ENCODE results near the gene GMFB. TPM values are rescaled to one million over a fixed set of nuclear protein-coding genes. Genes with fewer than 3 reads are reported as not detected.

Gene GMFB
- total and polyA plus RNA-seq, 2 experiments from 2014 or later, result 26.7 to 38.1 TPM

GRCh38 chr14:54487771-54488170 lies 1.0 kb downstream of the GMFB start:
- peak; percentile 12 to 58 for DNase-seq (ENCODE audit: low read depth in 1 of 2, low spot score in 1 of 2)

GRCh38 chr14:54486685-54487084 lies 2.1 kb downstream of the GMFB start:
- Histone ChIP-seq H3K27ac (peak overlapping the region; percentile 34), H3K4me1 (ENCODE audit: low read depth) (peaks cover 24% of the 10 kb centered on the region), H3K9me3 (ENCODE audit: low read depth) (no peaks in the 10 kb centered on the region), H3K4me3 (no peak overlapping the region), H3K27me3 (no peaks in the 10 kb centered on the region), H3K36me3 (peaks cover 3% of the 10 kb centered on the region)
- peak; percentile 38 to 47 for DNase-seq (ENCODE audit: low read depth in 1 of 2, low spot score in 1 of 2)
- no peak for TF ChIP-seq CTCF (IDR thresholded peaks at IDR 0.05; ENCODE audit: low read depth, low read length)

More at GRCh38 chr14:54487771-54488170, 1.0 kb downstream of the GMFB start:
- TF ChIP-seq CTCF (IDR thresholded peaks at IDR 0.05; ENCODE audit: low read depth, low read length), result no peak
- Histone ChIP-seq H3K27ac (peak overlapping the region; percentile 86), H3K9me3 (ENCODE audit: low read depth) (no peaks in the 10 kb centered on the region), H3K4me3 (peak overlapping the region; percentile 89), H3K4me1 (ENCODE audit: low read depth) (peaks cover 25% of the 10 kb centered on the region), H3K27me3 (no peaks in the 10 kb centered on the region), H3K36me3 (no peaks in the 10 kb centered on the region)

- peak in 1 of 2 donors; percentile 19 for DNase-seq (ENCODE audit: low read depth in 1 of 2, low spot score in 1 of 2)
Measured at GRCh38 chr14:54483846-54484245, 4.9 kb downstream of the GMFB start.

GRCh38 chr14:54483073-54483745 lies 5.6 kb downstream of the GMFB start:
- no peaks in the 10 kb centered on the region for H3K27me3 ChIP-seq
- H3K9me3 ChIP-seq (ENCODE audit: low read depth), result no peaks in the 10 kb centered on the region
- peaks cover 37% of the 10 kb centered on the region for H3K4me1 ChIP-seq (ENCODE audit: low read depth)
- DNase-seq (ENCODE audit: low read depth in 1 of 2, low spot score in 1 of 2), result no peak
- H3K4me3 ChIP-seq, result no peak overlapping the region
- H3K36me3 ChIP-seq, result peaks cover 3% of the 10 kb centered on the region
- no peak overlapping the region for H3K27ac ChIP-seq
- no peak for TF ChIP-seq CTCF (IDR thresholded peaks at IDR 0.05; ENCODE audit: low read depth, low read length)

More at GRCh38 chr14:54483846-54484245, 4.9 kb downstream of the GMFB start:
- Histone ChIP-seq H3K36me3 (peaks cover 3% of the 10 kb centered on the region), H3K27me3 (no peaks in the 10 kb centered on the region), H3K9me3 (ENCODE audit: low read depth) (no peaks in the 10 kb centered on the region), H3K4me1 (ENCODE audit: low read depth) (peaks cover 33% of the 10 kb centered on the region), H3K4me3 (no peak overlapping the region), H3K27ac (no peak overlapping the region)
- no peak for TF ChIP-seq CTCF (IDR thresholded peaks at IDR 0.05; ENCODE audit: low read depth, low read length)

- no peaks in the 10 kb centered on the region for H3K27me3 ChIP-seq
- no peak for TF ChIP-seq CTCF (IDR thresholded peaks at IDR 0.05; ENCODE audit: low read depth, low read length)
Measured at GRCh38 chr14:54481695-54482094, 7.1 kb downstream of the GMFB start.

More at GRCh38 chr14:54481695-54482094, 7.1 kb downstream of the GMFB start:
- Histone ChIP-seq H3K27ac (no peak overlapping the region), H3K4me3 (no peak overlapping the region), H3K36me3 (peaks cover 11% of the 10 kb centered on the region), H3K9me3 (ENCODE audit: low read depth) (no peaks in the 10 kb centered on the region), H3K4me1 (ENCODE audit: low read depth) (peaks cover 37% of the 10 kb centered on the region)
- DNase-seq (ENCODE audit: low read depth in 1 of 2, low spot score in 1 of 2), result no peak
